Fibroblast of villous mesenchyme (primary cell): ENCODE data around the gene PAQR4. TPM values are rescaled to one million over a fixed set of nuclear protein-coding genes. Genes with fewer than 3 reads are reported as not detected.

Experiments used
- DNase-seq: peaks from one replicate; pipeline ENCODE4 v3.0.0-alpha.2; 2010; ENCODE audit warnings: low read depth
- H3K4me3 ChIP-seq: 2 replicates; pipeline ENCODE4 v1.5.1; 2011; ENCODE audit warnings: low read depth, mild to moderate bottlenecking, low read length
- CTCF ChIP-seq: IDR thresholded peaks from 2 replicates; pipeline ENCODE4 v1.5.1; 2012; ENCODE audit warnings: low read depth, mild to moderate bottlenecking, low read length; ENCODE audit not compliant: insufficient read depth
- total RNA-seq: library from RNA; depleted of rRNA; stranded (reverse); fragments of >200 nt; gene quantifications from 2 replicates; pipeline ENCODE4 v1.2.3, GENCODE V29; 2012

The PAQR4 gene
- total RNA-seq, 1 donor: 4.3 TPM

DNA sequence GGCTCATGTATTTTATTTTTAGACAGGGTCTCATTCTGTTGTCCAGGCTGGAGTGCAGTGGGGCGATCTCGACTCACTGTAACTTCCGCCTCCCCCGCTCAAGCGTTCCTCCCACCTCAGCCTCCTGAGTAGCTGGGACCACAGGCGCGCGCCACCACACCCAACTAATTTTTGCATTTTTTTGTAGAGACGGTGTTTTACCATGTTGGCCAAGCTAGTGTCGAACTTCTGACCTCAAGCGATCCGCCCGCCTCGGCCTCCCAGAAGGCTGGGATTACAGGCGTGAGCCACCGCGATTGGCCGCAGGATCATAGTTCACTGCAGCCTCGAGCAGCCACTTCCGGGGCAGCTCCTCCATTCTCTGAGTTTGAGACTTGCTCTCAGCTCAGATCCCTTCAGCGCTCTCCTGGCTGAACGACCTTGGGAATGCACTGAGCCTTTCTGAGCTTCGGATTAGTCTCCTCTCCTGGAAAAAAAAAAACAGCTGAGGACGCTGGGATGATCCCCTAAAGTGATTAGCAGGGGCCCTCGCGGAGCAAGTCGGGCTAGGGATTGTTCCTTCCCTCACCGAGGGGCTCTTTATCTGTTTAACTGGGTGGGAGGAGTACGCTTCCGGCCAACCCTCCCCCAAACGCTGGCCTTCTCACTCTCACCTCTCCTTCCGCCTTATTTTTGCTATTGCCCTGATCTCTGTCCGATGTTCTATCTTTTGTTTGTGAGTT lies 12.2 kb downstream of the PAQR4 start:
- no peak for TF ChIP-seq CTCF
- peak overlapping the region; percentile 79 for H3K4me3 ChIP-seq
- no peak for DNase-seq

DNA sequence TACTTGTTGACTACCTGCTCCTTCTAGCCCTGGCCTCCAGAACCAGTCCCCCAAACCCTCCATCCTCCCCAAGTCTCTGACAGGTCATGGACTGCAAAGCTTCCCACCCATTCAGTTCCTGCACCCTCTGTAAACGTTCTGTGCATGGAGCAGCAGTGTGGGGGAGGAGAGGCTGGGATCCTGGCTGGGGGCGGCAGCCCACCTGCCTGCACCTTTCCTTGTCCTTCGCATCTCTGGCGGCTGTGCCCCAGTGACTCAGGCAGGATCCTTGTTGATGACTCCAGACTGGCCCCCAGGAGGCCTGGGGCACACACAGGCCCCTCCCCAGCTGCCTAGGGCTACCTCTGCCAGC lies 12.7 kb downstream of the PAQR4 start:
- no peak for TF ChIP-seq CTCF
- DNase-seq: no peak

DNA sequence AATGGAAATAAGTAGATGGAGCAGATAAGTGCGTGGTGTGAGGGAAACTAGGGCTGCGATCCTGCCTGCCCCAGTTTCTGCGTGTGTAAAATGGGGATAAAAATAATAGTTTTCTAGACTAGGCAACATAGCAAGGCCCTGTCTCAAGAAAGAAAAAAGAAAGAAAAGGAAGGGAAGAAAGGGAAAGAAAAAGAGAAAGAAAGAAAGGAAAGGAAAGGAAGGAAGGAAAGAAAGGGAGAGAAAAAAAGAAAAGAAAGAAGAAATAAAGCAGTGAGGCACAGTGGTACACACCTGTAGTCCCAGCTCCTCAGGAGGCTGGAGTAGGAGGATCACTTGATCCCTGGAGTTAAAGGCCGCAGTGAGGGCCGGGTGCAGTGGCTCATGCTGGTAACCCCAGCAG lies 13.3 kb downstream of the PAQR4 start:
- DNase-seq: no peak
- no peak overlapping the region for H3K4me3 ChIP-seq
- TF ChIP-seq CTCF: no peak

More for the DNA sequence above, 12.7 kb downstream of the PAQR4 start:
- no peak overlapping the region for H3K4me3 ChIP-seq

DNA sequence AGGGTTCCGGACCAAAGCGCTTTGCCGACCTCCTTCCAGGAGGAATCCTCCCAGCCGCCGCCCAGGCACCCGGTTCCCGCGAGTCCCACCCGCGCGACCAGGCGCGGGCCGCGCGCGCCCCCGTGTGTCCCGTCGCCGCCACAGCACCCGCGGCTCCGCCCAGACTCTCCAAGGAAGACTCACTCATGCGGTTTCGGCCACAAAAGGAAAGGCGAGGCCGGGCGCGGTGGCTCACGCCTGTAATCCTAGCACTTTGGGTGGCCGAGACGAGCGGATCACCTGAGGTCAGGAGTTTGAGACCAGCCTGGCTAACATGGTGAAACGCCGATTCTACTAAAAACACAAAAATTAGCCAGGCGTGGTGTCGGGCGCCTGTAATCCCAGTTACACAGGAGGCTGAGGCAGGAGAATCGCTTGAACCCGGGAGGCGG lies 14.6 kb downstream of the PAQR4 start:
- peak overlapping the region; percentile 37 for H3K4me3 ChIP-seq
- TF ChIP-seq CTCF: peak; percentile 81

DNA sequence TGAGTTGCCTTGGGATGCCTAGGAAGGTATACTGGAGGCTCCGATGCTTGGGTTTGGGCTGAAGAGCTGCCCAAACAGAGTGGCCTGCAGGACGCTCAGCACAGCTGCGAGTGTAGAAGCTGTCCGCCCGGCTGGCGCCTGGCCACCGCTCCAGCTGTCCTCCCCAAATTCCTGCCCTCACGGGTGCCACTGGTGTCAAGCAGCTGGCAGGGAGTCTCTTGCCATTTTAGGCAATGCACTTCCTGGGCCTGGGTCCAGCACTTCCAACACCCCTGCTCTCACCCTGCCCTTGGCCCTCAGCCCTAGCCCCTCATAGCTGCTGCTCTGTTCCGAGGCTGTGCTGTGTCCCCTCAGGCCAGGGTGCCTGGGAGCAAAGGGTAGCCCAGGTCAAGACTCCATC lies 16.3 kb downstream of the PAQR4 start:
- no peak overlapping the region for H3K4me3 ChIP-seq
- TF ChIP-seq CTCF: no peak
- DNase-seq: no peak

More for the DNA sequence above, 14.6 kb downstream of the PAQR4 start:
- peak; percentile 73 for DNase-seq

- no peak for DNase-seq
- H3K4me3 ChIP-seq: no peak overlapping the region
- no peak for TF ChIP-seq CTCF
Observed at GRCh38 chr16:2985893-2986355, 16.8 kb downstream of the PAQR4 start.
